RWPE2 (cell line): ENCODE data around the gene ITGB3.

Experiments
- ATAC-seq: fragments of 200-7000 bp; cut with Tn5 transposase; 3 replicates; pipeline ENCODE4 v1.9.1; 2021; ENCODE audit warnings: low read depth
- DNase-seq: peaks from one replicate; pipeline ENCODE4 v3.0.0-alpha.2; 2020; ENCODE audit warnings: low spot score
- H3K27ac ChIP-seq: fragments of 450-650 bp; 2 replicates; pipeline ENCODE4 v1.5.1; 2017; ENCODE audit warnings: mild to moderate bottlenecking; ENCODE audit not compliant: poor library complexity, severe bottlenecking
- H3K27me3 ChIP-seq: fragments of 250-450 bp; sonication (Bioruptor Pico); 2 replicates; pipeline ENCODE4 v1.5.1; 2021; ENCODE audit warnings: mild to moderate bottlenecking, moderate library complexity; ENCODE audit not compliant: insufficient read depth, poor library complexity, severe bottlenecking
- H3K36me3 ChIP-seq: fragments of 250-450 bp; sonication (Bioruptor Pico); 2 replicates; pipeline ENCODE4 v1.5.1; 2020; ENCODE audit warnings: low read depth, mild to moderate bottlenecking, moderate library complexity
- H3K4me1 ChIP-seq: fragments of 250-450 bp; sonication (Bioruptor Pico); 2 replicates; pipeline ENCODE4 v1.5.1; 2021; ENCODE audit warnings: mild to moderate bottlenecking, moderate library complexity; ENCODE audit not compliant: insufficient read depth, poor library complexity, severe bottlenecking
- H3K4me3 ChIP-seq: fragments of 250-450 bp; sonication (Bioruptor Pico); 2 replicates; pipeline ENCODE4 v1.5.1; 2021; ENCODE audit warnings: mild to moderate bottlenecking, moderate library complexity; ENCODE audit not compliant: severe bottlenecking
- H3K9me3 ChIP-seq: fragments of 250-450 bp; sonication (Bioruptor Pico); 2 replicates; pipeline ENCODE4 v1.5.1; 2021; ENCODE audit warnings: mild to moderate bottlenecking, moderate library complexity; ENCODE audit not compliant: severe bottlenecking
- CTCF ChIP-seq: fragments of 450-650 bp; IDR thresholded peaks from one replicate; pipeline ENCODE4 v1.5.1; 2017; ENCODE audit warnings: mild to moderate bottlenecking, moderate library complexity; ENCODE audit not compliant: poor library complexity, severe bottlenecking

Gene ITGB3

GRCh38 chr17:47287639-47288038 lies 34.0 kb downstream of the ITGB3 start:
- H3K4me3 ChIP-seq = no peak overlapping the region
- no peaks in the 10 kb centered on the region for H3K27me3 ChIP-seq
- TF ChIP-seq CTCF = no peak
- H3K9me3 ChIP-seq = no peaks in the 10 kb centered on the region
- ATAC-seq (no peak), DNase-seq (no peak)
- H3K4me1 ChIP-seq = no peaks in the 10 kb centered on the region
- no peaks in the 10 kb centered on the region for H3K36me3 ChIP-seq
- H3K27ac ChIP-seq = no peak overlapping the region

GRCh38 chr17:47288531-47289116 lies 35.0 kb downstream of the ITGB3 start:
- no peaks in the 10 kb centered on the region for H3K36me3 ChIP-seq
- DNase-seq (no peak), ATAC-seq (no peak)
- TF ChIP-seq CTCF = no peak
- no peaks in the 10 kb centered on the region for H3K27me3 ChIP-seq
- H3K4me1 ChIP-seq = no peaks in the 10 kb centered on the region
- no peaks in the 10 kb centered on the region for H3K9me3 ChIP-seq
- no peak overlapping the region for H3K27ac ChIP-seq
- H3K4me3 ChIP-seq = no peak overlapping the region

GRCh38 chr17:47289302-47289701 lies 35.7 kb downstream of the ITGB3 start:
- Histone ChIP-seq H3K4me1 (no peaks in the 10 kb centered on the region), H3K9me3 (no peaks in the 10 kb centered on the region), H3K27me3 (no peaks in the 10 kb centered on the region), H3K4me3 (no peak overlapping the region), H3K27ac (no peak overlapping the region), H3K36me3 (no peaks in the 10 kb centered on the region)
- DNase-seq (no peak), ATAC-seq (no peak)
- TF ChIP-seq CTCF = no peak

GRCh38 chr17:47290870-47291241 lies 37.2 kb downstream of the ITGB3 start:
- no peak overlapping the region for H3K4me3 ChIP-seq
- no peak for DNase-seq
- no peak for ATAC-seq
- H3K27me3 ChIP-seq = no peaks in the 10 kb centered on the region
- H3K4me1 ChIP-seq = no peaks in the 10 kb centered on the region
- no peak overlapping the region for H3K27ac ChIP-seq
- no peaks in the 10 kb centered on the region for H3K9me3 ChIP-seq
- TF ChIP-seq CTCF = no peak
- no peaks in the 10 kb centered on the region for H3K36me3 ChIP-seq

- ATAC-seq (no peak), DNase-seq (no peak)
- no peak overlapping the region for H3K27ac ChIP-seq
- no peaks in the 10 kb centered on the region for H3K9me3 ChIP-seq
- H3K36me3 ChIP-seq = no peaks in the 10 kb centered on the region
- no peaks in the 10 kb centered on the region for H3K4me1 ChIP-seq
- H3K4me3 ChIP-seq = no peak overlapping the region
- no peak for TF ChIP-seq CTCF
- H3K27me3 ChIP-seq = no peaks in the 10 kb centered on the region
Observed at GRCh38 chr17:47291242-47291873, 37.7 kb downstream of the ITGB3 start.
